Pons (tissue), 1 donor: Measurements from ENCODE around the gene SF3A1.

ENCODE experiments used
- DNase-seq: peaks from one replicate; pipeline ENCODE4 v3.0.0-alpha.2; 2016; ENCODE audit warnings: low spot score

The SF3A1 gene

DNA sequence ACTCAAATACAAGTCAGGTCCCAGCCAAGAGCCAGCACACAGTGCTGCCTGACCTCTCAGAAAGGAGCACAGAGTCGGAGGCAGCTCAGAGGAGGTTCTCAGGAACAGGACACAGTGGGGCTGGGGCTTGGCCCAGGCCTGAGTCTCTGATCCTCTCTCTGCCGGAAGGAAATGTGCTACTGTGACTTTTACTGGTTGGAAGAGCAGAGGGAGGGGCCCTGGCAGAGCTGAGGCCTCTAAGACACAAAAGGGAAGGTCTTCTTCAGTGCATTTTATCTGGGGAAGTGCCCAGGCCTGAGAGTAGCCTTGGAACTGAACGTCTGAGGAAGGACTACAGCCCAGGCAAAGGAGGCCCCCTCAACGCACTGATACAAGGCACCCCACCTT, 51.2 kb downstream of the SF3A1 start:
- DNase-seq: peak; percentile 76

- no peak for DNase-seq
Measured at GRCh38 chr22:30304495-30305244, 52.0 kb downstream of the SF3A1 start.

DNA sequence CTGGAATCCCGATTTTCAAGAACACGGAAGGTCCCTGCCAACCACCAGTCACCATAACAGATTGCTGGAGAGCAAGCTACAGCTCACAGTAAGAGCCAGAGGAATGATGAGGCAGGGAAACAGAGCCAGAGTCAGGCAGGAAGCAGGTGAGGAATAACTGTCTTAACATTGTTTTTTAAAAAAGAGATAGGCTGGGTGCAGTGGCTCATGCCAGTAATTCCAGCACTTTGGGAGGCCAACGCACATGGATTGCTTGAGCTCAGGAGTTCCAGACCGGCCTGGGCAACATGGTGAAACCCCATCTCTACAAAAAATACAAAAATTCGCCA, 53.9 kb downstream of the SF3A1 start:
- no peak for DNase-seq

DNA sequence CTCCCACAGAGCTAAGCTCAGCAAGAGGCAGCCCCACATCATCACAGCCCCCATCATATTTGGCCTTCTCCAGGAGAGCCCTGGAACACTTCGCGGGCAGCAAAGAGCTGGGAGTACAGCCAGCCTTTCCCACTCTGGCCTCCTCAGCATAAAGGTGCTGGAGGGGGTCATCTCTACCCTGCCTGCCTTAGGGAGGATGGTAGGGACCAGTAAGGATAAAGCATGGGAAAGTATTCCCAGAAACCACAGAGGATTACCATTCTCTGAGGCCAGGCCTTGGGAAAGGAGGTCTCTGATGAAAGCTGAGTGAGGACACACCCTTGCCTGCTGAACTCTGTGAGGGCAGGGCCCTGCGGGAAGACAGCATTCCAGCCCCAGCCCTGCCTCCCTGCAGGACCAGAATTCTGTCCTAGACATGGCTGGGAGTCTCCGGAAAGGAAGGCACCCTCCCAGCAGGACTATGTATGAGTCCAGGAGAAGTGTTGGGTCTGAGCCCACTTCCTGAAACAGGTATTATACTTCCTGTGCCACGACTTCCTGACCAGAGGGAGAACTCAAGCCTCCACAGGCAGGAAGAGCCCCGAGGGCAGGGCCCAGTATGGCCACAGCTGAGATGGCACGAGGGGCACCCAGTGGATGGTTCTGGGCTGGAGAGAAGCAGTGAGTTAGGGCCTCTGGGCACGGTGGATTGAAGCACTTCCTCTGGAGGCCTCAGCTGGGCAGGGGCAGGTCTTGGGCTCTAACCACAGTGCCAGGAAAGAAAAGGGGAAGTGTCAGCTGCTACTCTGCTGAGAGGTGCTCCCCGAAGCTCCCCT, 54.5 kb downstream of the SF3A1 start:
- peak; percentile 53 for DNase-seq

DNA sequence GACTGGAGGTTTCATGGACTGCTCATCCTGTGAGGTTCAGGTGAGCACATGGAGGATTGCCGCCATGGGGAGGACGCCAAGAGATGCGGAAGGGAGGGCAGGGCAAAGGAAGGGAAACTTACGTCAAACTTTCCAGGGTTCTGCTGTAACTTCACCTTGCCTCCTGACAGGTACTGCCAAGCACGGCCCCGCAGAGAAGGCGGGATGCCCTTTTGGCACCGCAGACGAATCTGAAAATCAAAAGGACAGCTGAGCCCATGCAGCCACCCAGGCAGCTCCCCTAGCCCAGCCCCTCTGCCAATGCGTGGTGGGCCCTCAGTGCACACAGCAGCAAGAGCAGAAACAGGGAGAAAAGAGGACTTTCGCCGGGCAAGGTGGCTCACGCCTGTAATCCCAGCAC, 57.4 kb downstream of the SF3A1 start:
- no peak for DNase-seq

GRCh38 chr22:30297991-30298701, 58.5 kb downstream of the SF3A1 start:
- no peak for DNase-seq

- no peak for DNase-seq
Measured at GRCh38 chr22:30297276-30297990, 59.3 kb downstream of the SF3A1 start.

- DNase-seq: no peak
Measured at GRCh38 chr22:30296833-30297232, 59.9 kb downstream of the SF3A1 start.

DNA sequence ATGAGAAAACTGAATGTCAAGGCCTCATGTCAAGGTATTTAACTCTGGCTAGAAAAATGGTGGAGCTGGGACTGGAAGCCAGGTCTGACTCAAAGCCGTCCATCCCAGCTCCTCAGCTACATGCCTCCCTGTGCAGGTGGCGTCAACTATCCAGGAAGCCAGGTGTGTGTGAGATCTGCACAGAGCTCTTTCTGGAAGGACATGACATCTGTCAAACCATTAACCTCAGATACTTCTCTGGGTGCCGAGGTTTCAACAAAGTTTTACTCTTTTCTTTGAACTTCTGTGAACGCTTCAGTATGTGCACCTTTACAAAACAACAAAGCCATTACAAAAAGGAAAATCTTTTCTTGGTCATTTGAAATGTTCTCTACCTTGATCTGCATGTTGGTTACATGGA, 60.4 kb downstream of the SF3A1 start:
- no peak for DNase-seq

DNA sequence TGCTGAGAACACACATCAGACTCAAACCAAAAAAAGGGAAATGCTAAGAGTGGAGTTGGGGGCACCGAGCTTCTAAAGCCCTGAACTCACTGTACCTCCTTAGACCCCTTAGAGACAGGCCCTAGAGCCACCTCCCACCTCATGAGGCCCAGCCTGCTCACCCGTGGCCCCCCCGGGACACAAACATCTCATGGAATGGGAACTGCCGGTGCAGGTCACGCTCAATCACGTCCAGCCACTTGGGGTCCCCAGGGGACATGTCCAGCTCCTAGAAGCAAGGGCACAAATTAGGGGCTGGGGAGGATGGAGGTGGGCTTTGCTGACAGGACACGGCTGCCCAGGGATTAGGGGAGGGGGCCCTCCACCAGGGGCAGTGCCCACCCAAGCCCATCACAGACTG, 61.1 kb downstream of the SF3A1 start:
- DNase-seq: no peak

DNA sequence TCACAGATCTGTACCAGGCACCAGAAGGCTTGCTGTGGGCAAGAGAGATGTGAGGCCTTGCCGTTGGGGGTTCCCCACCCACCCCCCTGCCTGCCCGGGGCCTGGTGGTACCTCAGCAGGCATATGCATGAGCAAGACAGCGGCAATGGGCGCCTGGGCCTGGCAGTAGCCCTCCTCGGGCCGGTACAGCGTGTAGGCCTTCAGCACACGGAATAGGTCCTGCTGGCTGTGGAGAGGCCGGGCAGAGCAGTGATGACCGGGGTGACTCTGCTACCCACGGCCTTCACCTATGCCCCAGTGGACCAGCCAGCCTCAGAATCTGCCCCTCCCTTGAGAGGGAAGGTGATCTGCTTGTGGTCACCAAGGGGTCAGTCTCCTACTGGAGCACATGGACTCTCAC, 61.9 kb downstream of the SF3A1 start:
- no peak for DNase-seq

DNA sequence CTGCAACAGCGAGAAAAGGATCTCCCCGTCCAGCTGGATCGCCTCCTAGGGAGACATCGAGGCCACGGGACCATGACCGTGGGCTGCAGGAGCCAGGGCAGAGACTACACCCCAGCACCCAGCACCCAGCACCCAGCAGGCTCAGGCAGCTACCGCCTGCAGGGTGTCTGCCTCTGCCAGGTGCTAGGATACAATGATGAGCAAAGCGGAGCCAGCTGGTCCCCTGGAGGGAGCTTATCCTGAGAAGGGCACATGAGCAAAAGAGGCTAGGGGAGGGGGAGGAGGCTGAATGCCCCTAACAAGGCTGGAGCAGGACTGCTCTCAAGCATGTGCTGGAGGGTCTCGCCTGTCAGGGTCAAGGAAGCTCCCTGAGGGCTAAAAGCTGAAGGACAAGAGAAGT, 62.6 kb downstream of the SF3A1 start:
- no peak for DNase-seq

DNA sequence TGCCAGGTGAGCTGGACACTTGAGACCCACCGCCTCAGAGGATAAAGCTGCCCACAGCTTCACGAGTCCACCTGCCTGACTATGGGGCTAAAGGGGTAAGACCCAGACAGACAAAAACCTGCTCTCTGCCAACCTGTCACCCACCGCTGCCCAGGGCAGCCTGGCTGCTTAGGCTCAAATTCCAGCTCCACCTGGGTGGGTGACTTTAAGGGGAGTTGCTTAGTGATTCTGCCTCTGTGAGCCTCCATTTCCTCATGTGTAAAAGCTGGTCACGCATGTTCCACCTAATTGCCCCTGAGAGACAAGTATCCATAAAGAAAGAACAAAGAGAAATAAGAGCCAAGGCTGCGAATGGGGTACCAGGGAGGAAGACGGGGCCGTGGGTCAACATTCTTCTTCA, 63.7 kb downstream of the SF3A1 start:
- no peak for DNase-seq

DNA sequence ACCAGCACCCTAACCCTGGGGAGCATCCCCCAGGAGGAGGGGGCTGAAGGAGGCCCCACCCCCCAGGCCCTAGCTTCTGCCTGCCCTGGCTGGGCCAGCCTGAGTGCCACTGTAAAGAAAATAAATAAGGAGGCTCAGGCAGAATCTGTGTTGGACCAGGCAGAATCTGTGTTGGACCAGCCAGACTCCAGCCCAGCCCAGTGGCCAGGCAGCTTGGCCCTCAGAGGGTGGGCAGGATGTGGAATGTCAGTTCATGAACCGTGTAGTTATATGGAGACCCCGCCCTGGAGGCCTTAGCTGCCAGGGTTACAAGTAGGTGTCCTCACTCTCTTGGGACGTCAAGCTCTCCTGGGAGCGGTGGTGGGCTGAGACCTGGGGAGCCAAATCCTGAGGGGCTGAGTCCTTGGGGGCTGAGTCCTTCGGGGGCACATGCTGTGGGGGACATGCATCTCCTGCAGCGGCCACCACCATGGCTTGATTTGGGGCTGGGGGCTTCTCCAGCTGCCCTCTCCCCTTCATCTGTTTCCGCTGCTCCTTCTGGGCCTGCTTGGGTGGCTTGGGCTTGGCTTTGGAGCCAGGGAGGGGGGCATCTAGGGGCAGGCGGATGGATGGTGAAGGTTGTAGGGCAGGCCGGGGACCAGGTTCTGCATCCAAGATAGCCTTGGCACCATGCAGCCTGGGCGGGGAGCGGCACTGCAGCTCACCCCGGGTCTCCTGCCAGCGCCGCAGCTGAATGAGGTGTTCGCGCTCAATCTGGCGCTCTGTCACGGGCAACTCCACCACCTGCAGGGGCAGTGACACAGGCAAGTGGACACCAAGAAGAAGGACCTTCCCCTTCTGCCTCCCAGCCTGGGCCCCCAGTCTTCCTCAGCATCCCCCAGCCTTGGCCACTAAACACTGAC, 64.4 kb downstream of the SF3A1 start:
- no peak for DNase-seq

GRCh38 chr22:30291058-30291892, 65.4 kb downstream of the SF3A1 start:
- DNase-seq: peak; percentile 88

DNA sequence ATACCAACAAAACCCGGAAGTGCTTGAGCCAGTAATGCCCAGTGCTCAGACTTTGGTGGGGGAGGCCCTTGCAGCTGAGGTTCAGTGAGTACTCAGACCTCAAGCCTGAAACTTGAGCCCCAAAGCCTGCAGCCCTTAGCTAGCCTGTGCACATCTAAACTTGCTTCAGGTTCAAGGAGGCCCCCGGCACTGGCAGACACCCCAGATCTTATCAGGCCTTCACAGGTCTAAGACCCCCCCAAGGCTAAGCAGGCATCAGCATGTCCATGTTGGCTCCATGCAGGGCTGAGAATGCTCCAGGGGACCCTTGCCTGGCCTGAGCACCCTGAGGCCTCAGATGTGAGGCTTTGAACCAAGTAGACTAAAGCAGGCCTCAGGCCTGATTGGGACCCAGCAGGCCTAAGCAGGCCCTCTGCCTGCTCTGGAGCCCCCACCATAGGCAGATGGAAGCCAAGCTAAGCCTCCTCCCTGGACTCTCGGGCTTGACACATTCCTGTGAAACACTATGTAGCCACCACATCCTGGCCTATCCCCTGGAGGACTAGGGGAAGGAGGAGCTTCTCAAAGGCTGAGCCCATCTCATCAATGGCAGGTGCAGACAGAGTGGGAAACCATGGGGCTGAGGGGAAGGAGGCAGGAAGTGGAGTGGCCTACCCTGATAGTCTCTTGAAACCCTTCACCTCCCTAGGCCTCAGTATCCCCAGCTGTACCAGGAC, 66.2 kb downstream of the SF3A1 start:
- DNase-seq: no peak

DNA sequence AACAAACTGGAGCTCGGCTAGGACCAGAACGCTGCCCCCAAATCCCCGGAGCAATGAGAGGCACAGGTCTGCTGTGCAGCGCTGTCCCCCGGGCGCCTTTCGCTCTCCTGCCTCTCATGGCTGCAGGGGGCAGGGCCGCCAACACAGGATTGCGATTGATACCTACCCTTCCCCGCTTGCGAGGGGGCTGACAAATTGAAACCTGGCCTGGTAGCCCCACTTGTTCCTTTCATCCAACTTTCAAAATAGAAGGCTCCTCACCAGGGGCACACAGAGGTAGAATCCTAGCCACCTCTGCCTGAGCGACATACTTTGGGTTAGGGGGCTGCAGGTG, 66.7 kb downstream of the SF3A1 start:
- DNase-seq: no peak

GRCh38 chr22:30289141-30289979, 67.3 kb downstream of the SF3A1 start, which contains the start of gene CASTOR1:
Gene CASTOR1, minus strand, starts transcription at chr22:30289505. Its CDS starts 8 bp downstream, at chr22:30289497.
- DNase-seq: peak; percentile 93
